NCI-H1930 (cell line): Measurements from ENCODE around the gene APLNR.

Experiments
- DNase-seq, 2 experiments: peaks; one replicate each; lab custom pipeline; 2025; lab: John Stamatoyannopoulos, UW

Gene APLNR

GRCh38 chr11:57217053-57217452 is 20.0 kb downstream of the APLNR start:
- no peak for DNase-seq

GRCh38 chr11:57216463-57216862 is 20.6 kb downstream of the APLNR start:
- no peak for DNase-seq

GRCh38 chr11:57214494-57214893 is 22.6 kb downstream of the APLNR start:
- DNase-seq, result no peak

- no peak for DNase-seq
These were observed 23.0 kb downstream of the APLNR start for GRCh38 chr11:57214098-57214417.

GRCh38 chr11:57213342-57214097 is 23.5 kb downstream of the APLNR start:
- no peak for DNase-seq

DNA sequence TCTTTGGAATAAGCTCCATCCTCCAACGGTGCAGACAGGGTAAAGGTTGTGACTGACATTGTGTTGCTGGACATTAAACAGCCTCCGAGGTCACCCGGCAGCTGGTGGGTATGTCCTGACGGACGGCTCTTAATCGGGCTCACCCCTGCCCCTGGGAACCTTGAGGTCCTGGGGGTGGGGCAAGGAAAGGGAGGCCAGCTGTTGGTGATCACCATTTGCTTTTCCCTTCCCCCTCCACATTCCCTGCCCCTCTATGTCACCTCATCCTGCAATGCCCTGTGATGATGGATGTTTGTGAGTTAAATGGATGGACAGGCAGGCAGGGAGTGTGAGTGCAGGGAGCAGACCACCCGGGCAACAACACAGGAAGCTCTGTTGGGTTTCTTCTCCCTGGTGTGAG is 26.3 kb downstream of the APLNR start:
- no peak for DNase-seq

DNA sequence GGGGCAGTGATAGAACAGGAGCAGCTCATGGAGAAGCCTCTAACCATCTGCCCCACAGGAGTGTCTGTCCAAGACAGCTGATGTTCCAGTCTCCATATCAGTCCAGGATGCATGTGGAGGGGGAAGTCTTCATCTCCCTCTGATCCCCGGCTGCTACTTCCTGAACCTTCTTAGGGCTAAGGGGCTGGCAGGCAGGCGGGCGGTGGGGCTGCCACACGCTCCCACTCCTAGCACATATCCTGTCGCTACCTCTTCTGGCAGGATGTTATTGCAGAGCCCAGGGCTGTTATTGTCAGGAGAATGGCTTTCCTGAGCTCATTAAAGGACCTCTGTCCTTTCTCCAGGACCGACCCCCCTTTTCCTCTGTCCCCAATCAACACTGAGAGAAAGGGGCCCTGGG is 29.9 kb downstream of the APLNR start:
- no peak for DNase-seq

DNA sequence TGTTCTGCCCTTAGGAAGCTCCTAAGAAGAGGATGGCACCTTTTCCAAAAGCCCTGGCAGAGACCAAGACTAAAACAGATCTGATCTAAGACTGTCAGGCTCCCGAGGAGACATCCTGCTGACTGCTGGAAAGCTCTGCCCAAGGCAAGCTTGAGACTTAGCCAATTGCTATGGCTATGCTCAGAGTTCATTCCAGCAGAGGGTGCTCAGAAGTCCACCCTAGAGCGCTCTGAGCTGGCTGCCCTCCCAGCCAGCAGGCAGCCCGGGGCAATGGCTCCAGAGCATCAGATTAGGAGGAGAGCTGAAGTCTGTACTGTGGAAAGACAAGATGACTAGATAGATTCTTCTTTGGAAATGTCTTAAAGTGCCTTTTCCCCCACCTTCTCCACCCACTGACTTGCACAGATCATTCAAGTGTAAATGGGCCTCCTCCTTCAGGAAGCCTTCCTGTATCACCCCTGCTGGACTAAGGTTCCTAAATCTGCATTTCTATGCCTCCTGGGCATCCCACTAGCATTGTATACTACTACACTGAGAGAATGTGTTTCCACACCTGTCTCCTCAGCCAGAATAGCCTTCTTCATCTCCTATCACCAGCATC is 31.9 kb downstream of the APLNR start:
- DNase-seq, result no peak

- DNase-seq, result no peak
These were observed 33.1 kb downstream of the APLNR start for GRCh38 chr11:57203882-57204480.

- no peak for DNase-seq
These were observed 33.7 kb downstream of the APLNR start for GRCh38 chr11:57203359-57203758.

- DNase-seq, result no peak
These were observed 34.8 kb downstream of the APLNR start for GRCh38 chr11:57202281-57202680.

GRCh38 chr11:57200917-57201316 is 36.1 kb downstream of the APLNR start:
- DNase-seq, result no peak

DNA sequence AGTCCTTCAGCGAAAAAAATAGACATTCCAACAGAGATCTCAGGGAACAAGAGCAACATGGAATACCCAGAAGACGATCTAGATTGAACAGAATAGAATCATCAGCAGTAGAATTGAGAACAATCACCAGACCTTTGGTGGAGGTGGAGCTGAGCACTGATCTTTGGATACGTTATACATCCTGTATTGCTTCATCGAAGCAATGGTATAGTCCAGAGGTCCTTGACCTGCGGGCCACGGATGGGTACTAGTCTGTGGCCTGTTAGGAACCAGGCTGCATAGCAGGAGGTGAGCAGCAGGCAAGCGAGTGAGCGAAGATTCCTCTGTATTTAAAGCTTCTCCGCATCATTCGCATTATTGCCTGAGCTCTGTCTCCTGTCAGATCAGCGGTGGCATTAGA is 37.7 kb downstream of the APLNR start:
- no peak for DNase-seq

DNA sequence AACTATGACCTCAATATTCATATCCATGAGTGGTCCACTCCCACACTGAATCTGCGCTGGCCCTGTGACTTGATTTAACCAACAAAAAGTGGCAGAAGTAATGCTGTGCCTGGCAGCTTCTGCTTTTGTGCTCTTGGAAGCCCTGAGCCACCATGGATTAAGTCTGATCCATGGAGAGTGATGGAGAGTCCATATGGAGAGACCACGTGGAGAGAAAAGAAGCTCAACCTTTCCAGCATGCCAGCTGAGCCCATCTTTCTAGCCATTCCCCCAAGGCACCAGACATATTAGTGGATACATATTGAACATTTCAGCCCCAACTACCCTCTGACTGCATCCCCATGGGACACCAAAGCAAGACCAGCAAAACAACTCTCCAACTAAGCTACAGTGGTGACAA is 39.3 kb downstream of the APLNR start:
- DNase-seq, result no peak

GRCh38 chr11:57196596-57196995 is 40.5 kb downstream of the APLNR start:
- DNase-seq, result no peak

DNA sequence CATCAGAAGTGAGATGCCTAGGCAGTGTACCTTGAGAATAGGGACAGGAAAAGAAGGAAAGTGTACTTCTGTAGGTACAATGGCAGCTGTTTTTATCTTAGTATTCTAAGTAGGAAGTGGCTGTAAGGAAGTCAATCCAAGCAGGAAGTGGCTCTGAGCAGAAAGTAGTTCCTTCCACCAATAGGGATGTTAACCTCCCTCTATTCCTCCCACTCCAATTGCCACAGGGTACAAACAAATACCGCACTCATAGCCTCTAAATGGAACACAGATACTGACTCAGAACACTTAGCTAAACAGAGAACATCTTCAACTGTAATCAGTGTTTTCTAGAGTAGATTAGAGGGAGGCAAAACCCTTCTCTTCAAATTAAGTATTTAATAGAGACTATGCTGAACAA is 44.7 kb downstream of the APLNR start:
- DNase-seq, result no peak

DNA sequence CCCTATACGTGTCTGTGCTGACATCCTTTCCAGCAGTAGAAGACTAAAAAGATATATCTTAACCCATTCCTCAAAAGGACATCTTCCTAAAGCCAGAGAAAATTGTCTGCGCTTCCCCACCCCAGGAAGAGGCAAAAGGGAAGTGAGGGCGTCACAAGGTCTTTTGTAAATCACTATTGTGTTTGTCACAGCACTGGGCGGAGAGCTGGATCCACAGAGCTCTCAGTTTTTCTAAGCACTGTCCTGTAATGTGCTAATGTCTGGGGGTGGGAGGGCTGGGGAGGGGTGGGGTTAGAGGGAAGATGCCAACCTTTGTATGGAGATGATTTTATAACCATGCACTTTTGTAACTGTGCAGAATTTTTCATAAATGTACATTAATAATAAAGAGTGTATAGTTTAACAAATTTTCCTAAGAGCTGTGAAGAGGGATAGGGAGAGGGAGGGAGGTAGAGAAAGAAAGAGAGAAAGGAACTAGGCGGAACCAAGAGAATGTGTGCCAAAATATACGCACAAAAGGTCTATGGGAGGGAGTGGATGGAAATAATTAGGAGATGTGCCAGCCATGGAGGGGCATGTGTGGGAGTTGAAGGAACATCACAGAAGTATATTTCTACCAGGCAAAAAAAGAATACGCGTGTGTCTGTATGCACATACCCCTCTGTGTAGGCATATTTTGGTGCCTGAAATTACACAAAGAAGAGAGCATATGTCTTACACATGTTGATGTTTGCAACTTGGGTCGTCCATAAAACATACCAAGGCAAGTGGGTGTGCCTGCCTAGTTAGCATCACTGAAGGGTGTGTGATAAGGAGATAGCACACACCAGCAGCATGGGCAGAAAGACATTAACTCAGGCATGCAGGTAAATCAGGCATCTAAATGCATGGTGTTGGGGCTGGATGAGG is 45.5 kb downstream of the APLNR start:
- DNase-seq, result no peak

DNA sequence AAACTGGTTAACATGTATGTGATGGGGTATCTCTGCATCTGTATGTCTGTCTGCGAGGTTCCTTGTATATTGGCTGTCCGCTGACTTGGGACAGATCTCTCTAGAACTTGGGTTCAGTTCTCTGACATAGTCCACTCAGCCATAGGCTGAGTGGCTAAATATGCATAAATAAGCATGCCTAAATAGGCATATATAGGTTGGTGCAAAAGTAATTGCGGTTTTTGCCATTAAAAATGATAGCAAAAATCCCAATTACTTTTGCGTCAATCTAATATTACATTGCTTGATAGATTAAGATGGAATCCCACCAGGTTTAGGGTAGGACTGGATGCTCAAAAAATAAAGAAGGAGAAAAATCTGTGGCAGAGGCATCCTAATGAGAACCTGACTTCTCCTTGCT is 46.5 kb downstream of the APLNR start:
- DNase-seq, result no peak
